HuH-7.5 (cell line): ENCODE data around the gene MAD1L1.
"Not testable (repeated sequence)": the region's sequence is repeated elsewhere in the genome, so short reads cannot be mapped to it uniquely, and the experiment has no call there.

Source experiments
- DNase-seq: peaks from one replicate; pipeline ENCODE4 v3.0.0; 2011; ENCODE audit warnings: low spot score

MAD1L1 gene

DNA sequence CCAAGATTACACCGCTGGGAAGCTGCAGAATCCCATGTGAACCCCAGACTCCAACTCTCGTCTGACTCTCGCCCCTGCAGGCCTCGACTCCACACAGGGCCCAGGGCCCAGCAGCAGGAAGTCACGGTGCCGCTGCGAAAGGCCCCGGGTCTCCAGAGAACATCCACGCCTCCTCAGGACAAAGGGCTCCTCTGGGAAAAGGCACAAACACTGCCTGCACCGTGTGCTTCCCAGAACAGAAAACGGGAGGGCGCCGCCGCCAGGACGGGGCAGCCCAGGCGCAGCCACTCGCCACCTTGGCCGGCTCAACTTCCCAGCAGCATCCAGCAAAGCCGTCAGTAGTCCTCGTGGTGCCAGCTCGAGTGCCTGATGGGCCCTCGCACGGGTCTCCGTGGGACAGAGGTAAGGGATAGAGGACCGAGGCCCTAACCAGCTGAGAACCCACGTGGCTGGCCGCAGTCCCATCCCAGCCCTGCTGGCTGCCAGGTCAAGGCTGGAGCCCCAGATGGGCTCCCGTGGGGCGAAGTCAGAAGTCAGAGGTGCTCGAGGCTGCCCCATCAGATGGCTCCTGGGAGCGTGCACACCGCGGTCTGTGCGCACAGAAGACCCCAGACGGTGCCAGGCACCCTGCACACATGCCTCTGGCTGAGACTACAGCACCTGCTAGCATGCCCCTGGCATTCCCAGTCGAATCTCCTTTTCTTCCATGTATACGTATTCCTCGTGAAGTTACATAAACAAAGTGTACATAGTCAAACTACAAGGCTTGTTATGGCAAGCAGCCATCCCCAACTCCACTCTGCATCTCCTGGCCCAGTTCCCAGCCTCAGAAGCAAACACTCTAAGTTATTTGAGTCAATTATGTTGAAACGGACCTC is 60.2 kb downstream of the MAD1L1 start:
- no peak for DNase-seq

DNA sequence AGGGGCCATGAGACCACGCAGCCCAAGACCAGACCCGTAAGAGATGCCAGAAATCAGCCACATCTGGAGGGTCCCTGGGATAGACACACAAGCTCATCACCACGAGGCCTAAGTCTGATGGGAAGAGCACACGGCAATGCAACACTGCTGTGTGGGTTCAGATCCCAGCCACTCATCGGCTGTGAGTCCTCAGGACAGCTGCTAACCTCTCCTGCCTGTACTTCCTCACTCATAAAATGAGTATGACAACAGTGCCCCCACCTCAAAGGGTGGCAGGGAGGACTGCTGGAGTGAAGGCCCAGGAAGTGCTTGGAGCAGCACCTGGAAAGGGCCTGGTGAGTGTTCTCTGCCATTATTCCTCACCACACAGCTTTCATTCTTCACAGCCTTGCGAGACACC is 60.9 kb downstream of the MAD1L1 start:
- DNase-seq: no peak

DNA sequence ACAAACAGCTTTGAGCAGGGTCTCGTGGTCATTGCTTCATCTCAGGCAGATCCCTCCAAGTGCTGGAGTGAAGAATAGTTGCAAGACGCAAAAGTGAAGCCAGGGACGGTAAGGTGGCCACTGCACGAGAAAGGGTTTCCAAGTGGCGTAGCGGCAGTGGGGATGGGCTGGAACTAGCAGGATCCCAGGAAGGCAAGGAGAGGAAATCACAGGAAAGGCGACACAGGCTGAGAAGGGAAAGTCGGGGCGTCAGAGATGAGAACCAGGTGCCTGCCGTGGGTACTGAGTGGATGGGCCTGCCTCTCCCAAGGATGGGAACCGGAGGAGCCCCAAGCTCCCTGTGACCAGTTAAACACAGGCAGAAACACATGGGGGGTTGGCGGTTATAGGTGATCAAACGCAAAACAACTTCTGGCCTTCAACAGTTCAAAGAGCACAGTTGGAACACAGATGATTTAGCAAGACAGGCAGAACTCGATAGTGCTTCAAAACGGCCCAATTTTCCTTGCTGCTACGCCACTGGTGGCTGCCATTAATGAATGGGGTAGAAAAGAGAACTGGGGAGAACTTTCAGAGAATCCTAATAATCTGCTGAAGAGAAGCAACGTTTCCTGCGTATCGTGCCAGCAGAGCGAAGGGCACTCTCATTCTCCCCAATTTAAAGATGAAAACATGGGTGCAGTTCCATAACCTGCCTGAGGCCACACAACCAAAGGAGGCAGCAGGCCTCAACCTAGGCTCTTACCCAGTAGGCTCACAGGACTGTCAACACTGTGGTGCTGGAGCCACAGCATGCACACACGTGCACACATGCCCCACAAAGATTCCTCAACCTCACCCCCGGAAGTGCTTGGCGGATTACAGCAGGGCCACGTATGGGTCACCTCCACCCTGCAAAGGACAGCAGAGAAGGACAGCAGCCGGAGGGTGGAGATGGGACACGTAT is 61.9 kb downstream of the MAD1L1 start:
- no peak for DNase-seq

DNA sequence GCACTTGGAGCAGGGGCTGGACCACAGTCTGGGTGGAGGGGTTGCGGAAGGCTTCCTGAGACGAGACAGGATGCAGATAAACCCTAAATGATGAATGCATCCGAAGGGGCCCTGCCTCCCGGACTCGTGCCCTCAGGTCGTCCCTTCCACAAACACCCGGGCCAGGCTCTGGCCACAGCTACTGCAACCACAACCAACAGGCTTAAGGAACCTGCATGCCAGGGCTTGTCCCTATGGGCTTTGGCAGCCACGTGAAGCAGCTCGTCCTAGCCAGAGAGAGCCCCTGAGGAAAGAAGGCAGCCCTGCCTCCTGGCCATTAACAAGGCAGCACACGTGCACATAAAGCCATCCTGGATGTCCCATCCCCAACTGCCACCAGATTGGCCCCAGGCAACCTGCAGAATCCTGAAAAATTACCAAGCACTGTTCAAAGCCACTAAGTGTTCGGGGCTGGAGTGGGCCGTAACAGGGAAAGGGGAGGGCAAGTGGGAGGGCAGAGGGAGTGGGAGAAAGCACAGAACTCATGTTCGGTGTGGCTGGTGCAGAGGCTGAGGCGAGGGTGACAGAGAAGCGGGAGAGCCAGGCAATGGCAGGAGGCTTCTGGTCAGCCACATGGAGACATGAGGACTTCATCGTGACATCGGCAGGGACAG is 62.7 kb downstream of the MAD1L1 start:
- no peak for DNase-seq

DNA sequence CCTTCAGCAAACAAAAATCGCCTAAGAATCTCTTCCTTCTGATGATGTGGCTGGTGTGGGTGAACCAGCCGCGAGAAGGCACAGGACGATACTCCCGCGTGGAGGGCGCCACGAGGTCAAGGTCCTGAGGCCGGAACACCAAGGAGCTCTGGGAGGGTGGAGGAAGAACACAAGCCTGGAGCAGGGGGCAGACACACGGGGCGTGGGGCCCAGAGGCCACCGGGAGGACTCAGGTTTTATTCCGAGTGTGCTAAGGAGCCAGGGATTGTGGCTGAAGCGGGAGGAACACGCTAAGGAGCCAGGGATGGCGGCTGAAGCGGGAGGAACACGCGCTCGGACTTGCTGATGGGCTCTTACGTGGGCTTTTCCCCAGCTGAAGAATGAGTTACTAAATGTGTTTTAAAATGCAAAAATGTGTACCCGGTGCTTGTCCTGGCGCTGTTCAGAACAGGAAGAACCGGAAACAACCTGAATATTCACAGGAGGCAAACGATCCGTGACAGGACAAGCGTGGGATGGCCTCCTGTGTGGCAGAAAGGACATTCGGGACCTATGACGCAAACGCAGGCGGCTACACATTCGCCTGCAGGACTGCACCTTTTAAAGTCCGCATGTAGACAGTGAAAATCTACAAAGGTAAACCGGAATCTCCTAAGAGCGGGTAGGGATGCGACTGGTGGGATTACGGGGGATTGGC is 64.0 kb downstream of the MAD1L1 start:
- no peak for DNase-seq

DNA sequence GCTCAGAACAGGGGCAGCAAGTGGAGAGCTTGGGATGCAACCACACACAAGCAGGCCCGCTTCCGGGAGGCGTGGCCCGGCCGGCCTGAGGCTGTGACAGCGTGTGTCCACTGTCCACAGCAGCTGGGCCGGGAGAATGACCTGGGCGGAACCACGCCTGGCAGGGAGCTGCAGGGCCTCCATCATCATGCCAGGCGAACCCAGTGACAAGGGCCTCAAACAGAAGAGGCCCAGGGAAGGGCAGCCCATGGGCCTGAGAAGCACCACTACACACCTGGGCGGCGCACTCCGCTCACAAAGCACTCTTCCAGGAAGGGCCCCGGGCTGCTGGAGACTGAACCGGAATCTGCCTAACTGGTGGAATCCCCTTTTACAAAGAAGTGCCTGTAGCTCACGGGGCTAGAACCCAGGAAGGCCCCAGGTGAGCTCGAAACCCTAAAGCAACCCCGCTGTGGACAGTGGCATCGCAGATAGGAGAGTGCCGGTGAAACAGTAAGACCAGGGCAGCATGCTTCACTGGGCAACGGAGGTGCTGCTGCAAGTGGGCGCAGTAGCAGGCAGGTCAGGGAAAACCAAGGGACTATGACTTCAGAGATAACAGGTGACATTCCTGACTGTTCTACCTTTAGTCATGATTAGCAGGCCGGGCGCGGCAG is 66.0 kb downstream of the MAD1L1 start:
- DNase-seq: no peak

DNA sequence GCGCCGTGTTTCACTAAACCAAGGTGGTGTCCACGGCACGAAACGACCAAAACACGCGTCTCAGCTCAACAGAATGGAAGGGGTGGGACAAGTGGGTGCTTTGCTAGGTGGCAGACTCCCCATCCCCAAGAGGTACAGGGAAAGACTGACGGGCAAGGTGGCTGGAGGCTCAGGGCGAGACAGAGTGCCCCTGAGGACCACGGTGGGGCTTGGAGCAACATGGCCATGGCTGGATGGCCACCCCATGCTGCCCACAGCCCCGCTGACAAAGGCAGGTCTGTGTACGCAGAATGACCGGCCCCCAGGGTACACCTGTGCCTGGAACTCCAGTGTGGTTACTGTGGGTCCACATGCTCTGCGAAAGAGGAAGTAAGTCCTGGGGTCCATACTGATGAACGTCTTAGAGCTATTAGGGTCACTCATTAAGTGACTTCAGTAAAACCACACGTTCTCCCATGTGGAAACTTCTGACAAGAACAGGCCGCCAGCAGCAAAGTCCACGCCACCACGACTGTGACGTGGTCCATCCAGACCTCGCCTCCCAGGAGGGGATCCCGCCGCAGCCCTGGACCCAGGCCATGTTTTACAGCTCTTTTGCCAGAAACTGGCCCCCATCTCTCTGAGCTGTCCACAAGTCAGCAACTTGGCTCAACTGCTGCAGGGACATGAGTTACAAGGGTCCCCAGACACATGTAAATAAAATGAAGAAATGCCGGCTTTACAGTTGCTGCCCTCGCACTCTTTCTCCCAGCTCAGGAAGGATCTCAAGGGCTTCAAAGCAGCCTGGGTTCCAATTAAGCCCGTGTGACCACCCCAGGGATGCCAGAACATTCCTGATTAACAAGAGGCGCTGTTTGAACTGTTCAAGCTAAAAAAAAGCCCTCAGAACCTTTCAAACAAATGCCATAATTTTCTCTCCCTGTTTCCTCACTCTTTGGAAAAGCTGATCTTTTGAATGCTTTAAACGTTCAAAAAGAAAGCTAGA is 66.8 kb downstream of the MAD1L1 start:
- DNase-seq: no peak

DNA sequence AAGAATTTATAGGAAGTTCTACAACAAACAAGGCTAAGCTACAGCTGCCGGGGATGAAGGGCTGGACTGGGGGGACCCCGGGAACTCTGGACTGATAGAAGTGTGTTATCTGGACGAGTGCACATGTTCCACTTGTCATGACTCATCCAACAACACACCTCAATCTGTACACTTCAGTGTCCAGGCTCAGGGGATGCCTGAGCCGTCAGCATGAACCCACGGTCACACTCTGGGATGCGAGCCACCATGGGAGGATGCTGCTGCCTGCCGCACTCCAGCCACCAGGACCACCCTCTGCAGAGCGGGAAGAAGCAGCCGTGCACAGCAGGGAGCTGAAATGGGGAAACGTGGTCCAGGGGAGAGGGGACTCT is 67.5 kb downstream of the MAD1L1 start:
- DNase-seq: no peak

DNA sequence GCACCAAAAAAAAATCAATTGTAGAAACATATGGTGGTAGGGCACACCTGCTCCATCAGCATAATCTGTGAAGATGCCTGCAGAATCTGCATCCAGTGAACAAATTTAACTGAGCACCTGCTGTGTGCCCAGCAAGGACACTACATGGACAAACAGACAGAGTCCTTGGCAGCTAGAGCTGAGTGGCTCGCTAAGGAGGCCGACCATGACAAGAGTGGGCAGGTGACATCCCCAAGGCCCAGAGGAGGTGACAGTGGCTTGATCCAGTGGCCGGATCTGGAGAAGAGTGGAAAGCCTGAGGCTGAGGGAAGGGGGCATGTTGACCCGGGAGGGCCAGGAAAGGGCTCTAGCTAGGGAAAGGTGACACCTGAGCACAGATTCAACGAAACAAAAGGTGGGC is 68.1 kb downstream of the MAD1L1 start:
- DNase-seq: no peak

DNA sequence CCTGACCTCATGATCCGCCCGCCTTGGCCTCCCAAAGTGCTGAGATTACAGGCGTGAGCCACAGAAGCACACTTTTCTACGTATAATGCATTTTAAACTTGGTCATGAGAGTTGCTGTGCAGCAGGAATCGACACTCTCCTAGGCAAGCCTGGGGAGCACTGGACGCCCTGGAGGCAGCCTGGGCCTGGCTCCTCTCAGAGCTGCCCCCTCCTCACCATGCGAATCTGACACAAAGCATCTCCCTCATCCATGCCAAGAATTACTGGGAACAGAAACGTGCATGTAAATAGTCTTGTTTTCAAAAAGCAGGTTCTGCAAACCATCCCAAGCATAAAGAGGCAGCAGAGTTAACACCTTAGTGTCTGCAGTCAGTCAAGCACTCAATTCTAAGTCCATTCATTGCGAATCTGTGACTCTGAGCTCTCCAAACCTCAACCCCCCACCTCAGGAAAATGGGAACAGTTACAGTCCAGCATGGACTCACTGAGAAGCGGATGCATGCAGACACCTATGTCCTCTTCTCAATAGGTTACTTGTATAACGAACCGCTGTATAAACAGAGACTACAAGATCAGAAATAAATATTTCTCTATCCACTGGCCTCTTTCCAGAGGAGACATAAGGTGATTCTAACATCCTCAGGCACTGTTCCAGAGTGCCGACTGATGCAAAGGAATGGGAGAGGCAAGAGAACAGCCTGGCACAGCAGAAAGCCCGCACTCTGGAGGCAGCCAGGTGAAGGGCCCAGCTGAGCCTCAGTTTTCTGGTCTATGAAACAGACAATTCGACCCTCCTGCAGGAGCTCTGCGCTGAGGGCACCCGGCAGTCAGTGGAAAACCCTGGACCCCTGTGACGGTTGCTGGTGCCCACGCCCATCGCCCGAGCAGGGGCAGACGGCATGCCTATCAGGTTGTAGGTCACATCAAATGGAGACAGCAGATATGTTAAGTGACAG is 68.9 kb downstream of the MAD1L1 start:
- DNase-seq: no peak

DNA sequence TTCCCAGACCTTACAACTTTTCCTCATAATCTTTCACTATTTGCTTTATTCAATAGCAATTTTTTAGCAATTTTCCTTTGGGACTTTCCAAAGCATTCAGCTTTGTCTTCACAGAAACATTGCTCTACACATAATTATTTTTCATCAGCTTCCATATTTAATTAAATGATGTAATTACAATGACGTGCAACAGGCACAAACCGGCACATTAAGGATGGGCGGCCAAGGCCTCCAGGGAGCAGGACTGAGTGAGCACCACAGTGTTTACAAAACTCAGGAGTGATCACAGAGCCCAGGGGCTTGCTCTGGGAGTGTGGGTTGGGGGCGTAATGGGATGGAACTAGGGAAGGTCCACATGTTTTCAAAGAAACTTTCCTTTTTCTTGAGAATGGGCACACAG is 69.8 kb downstream of the MAD1L1 start:
- no peak for DNase-seq

DNA sequence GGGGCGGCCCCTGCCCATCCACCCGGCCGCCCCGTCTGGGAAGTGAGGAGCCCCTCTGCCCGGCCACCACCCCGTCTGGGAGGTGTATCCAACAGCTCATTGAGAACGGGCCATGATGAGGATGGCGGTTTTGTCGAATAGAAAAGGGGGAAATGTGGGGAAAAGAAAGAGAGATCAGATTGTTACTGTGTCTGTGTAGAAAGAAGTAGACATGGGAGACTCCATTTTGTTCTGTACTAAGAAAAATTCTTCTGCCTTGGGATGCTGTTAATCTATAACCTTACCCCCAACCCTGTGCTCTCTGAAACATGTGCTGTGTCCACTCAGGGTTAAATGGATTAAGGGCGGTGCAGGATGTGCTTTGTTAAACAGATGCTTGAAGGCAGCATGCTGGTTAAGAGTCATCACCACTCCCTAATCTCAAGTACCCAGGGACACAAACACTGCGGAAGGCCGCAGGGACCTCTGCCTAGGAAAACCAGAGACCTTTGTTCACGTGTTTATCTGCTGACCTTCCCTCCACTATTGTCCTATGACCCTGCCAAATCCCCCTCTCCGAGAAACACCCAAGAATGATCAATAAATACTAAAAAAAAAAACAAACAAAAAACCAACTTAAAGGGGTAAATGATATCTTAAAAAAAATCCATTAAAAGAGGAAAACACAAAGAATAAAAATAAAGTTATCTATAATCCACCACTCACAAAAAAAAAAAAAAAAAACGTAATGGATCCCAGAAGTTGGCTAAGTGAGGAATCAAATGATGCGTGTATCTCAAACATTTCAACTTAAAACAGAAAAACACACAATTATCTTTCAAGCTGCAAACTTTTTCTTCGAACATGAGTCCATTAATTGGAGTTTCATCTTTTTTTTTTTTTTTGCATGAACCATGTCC is 70.5 kb downstream of the MAD1L1 start:
- not testable (repeated sequence) for DNase-seq

DNA sequence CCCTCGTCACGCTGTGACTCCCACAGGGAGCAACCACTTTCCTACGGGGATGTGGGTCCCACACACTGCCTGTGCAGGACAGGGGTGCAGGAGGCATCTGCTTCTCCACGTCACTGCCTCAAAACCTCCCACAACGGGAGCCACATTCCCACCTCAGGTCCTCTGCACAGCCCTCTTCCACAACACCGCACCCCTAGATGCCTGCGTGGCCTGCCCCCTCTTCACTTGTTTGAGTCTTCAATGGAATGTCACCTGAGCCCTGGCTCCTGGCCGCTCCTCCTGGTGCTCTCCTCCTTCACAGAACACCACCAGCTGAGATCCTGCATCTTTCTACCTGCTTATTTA is 73.6 kb downstream of the MAD1L1 start:
- DNase-seq: no peak

DNA sequence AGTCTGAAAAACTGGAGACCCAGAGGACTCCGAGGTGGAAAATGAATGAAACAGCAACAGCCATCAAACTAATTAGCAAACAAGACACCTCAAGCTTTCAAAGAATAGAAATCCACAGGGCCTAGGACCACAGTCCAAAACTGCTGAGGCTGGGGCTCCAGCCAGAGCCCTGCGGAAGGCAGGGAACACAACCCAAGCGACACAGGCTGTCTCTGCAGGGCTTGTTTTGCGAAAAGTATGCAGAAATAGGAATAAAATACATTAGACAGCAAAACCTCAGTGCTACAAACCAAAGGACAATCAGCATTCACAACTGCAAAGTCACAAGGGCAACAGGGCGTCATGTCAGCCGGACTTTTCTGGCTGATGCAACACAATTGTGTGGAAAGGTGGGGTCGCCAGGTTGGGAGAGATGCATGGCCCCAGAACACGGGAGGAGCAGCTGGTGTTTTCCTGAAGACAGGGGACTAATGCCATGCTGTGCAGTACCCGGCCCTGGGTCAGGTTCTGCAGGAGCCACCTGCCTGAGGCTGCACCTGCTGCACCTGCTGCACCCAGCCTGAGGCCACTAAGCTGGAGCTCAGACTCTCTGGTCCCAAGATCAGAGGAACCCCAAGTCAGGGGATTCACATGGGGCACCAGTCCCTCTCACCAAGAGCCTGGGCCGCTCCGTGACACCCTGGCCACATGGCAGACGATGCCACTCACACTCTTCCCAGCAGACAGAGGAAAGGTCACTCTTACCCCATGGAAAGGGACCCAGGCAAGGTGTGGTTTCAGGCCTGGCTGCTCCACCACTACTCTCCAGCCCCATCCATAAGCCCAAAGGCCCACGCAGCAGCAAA is 74.2 kb downstream of the MAD1L1 start:
- DNase-seq: no peak

DNA sequence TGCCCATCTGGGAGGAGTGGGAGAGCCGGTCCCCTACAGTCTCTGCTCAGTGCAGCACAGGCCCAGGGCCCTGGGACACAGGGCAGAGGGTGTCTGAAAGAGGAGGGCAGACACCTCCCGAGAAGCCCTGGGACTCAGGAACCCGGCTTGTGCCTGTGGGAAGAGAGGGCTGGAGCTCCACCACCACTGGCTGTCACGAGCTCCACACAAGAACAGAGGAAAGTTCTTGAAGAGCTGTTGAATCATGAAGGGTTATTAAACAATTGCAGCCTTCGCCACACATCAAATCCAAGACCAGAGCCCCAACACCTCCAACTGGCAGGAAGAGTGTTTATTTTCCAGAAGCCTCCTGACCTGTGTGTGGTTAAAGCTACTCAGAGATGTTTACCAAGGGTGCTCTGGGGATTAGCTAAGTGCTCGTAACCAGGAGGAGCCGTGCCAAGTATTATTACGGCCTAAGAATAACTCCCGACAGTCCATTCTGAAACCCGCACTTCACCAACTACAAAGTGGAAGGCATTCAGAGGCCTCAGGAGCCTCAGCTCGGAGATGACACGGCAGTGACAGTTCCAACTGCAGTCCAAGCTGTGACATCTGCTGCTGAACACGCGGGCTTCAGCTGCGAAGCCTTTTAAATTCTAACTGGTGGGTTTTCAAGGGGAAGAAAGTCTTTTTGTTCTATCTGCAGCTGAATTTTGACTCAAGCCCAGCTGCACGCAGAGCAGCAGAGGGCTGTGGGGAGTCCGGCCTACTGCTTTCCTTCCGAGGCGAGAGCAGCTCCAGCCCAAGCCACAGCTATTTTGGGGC is 75.1 kb downstream of the MAD1L1 start:
- no peak for DNase-seq

DNA sequence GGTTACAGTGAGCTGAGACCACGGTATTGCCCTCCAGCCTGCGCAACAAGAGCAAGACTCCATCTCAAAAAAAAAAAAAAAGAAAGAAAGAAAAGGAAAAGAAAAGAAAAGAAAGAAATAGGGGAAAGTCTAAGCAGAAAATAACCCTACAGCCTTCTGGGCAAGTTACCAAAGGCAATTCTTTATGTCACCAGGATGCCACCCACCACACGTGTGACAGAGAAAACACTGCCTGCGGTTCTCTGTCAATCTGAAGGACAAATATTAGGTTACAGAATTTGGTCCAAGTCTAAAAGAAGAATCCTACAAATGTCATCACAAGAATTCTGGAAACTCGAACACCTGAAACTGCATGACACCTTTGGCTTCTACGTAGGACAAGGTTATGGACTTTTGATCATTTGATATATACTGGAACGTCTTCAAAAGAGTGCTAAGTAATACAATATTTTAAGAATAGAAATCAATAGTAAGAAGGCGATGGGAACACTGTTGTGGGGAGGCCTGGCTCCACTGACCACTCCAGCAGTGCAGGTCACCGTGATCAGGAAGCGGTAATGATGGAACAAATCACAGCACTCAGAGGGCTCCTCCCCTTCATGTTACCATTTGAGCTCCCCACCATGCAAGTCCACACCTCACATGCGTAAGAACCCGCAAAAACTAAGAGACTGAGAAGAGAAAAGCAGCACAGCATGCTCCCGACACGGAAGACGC is 75.8 kb downstream of the MAD1L1 start:
- DNase-seq: no peak
